ENCODE results near the gene TAAR8. TPM values are rescaled to one million over a fixed set of nuclear protein-coding genes. Genes with fewer than 3 reads are reported as not detected.
"Not testable (repeated sequence)": the region's sequence is repeated elsewhere in the genome, so short reads cannot be mapped to it uniquely, and the experiment has no call there.

TAAR8 gene
- total and polyA plus RNA-seq, 2 of the 13 experiments (the other 11 are each of a cell fraction or from before 2014, with no cell fraction given), result 0.07 TPM; not detected in 1

DNA sequence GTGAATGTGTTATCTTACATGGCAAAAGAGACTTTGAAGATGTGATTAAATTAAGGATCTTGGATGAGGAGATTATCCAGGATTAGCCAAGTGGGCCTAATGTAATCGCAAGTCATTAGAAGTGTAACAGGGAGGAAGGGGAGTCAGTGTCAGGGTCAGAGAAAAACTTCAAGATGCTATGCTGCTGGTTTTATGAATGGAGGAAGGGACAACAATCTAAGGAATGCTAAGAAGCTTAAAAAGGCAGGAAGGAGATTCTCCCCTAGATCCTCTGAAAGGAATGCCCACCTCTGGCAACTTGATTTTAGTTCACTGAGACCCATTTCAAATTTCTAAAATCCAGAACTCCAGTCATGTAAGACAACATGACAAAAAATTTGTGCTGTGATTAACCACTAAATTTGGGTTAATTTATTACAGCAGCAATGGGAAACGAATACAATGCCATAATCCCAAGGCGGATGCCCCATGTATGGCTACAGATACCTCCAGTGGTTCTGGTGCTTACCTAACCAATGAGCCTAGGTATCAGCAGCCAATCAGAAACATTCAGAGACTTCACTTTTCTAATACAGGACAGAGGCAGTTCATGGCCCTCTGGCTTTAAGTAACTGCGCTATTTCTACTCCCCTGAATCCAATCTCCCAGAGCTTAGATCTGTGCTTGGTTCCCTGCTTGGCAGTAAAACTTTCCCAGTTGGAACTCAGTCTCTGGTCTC lies 3.6 kb upstream of the TAAR8 start (continued):
- TF ChIP-seq, protein P1, sequence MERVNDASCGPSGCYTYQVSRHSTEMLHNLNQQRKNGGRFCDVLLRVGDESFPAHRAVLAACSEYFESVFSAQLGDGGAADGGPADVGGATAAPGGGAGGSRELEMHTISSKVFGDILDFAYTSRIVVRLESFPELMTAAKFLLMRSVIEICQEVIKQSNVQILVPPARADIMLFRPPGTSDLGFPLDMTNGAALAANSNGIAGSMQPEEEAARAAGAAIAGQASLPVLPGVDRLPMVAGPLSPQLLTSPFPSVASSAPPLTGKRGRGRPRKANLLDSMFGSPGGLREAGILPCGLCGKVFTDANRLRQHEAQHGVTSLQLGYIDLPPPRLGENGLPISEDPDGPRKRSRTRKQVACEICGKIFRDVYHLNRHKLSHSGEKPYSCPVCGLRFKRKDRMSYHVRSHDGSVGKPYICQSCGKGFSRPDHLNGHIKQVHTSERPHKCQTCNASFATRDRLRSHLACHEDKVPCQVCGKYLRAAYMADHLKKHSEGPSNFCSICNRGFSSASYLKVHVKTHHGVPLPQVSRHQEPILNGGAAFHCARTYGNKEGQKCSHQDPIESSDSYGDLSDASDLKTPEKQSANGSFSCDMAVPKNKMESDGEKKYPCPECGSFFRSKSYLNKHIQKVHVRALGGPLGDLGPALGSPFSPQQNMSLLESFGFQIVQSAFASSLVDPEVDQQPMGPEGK (CRISPR knock-in tag; IDR thresholded peaks at IDR 0.05), result no peak
- no peak for TF ChIP-seq ZNF234 (CRISPR knock-in tag; conservative IDR thresholded peaks at IDR 0.05)

DNA sequence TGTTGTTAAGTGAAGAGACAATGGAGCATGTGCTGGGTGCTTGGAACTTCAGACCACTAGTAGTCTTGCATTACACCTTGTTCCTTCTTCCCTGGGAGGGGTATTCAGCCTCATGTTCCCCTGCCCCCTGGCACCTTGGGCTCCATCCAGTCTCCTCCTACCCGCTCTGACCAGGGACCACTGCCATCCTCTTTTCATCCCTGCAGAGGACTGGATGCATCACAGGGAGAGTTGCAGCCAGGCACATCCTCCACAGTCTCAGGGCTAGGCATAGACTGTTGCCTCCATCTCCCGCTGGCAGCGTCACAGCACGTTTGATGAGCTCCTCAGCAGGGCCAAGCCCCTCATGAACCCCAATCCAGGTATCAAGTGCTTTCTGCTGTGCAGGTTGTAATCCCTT lies 1.3 kb upstream of the TAAR8 start:
- no peaks in the 10 kb centered on the region for H3K4me1 ChIP-seq (ENCODE audit: insufficient read depth, low read length)
- H3K27me3 ChIP-seq (ENCODE audit: control insufficient read depth in 1 of 2, insufficient read depth in 2 of 2, low read length in 2 of 2), result no peaks in the 10 kb centered on the region
- in situ Hi-C loops (cut with HindIII; ENCODE audit: extremely low pct_ligation_motif_present, low pct_unique_long_range_greater_than_20kb) (no loop called here), intact Hi-C loops (cut with micrococcal nuclease; ENCODE audit: unreplicated experiment) (no loop called here)
- H3K27ac ChIP-seq (ENCODE audit: extremely low read length, insufficient read depth, low read length), result no peak overlapping the region
- H3K9ac ChIP-seq (ENCODE audit: insufficient read depth, low read depth, low read length), result no peak overlapping the region
- H3K79me2 ChIP-seq (ENCODE audit: insufficient read depth, low read length), result no peaks in the 10 kb centered on the region
- H3K4me3 ChIP-seq (replicated peaks in 1 of 3; ENCODE audit: insufficient read depth in 1 of 3, low read depth in 2 of 3, low read length in 3 of 3), result no peak overlapping the region
- DNase-seq (ENCODE audit: low spot score), result no peak
- POLR2A ChIA-PET, result no interaction called here
- H3K9me3 ChIP-seq (ENCODE audit: low read length), result no peaks in the 10 kb centered on the region
- H4K20me1 ChIP-seq (ENCODE audit: insufficient read depth, low read length), result no peaks in the 10 kb centered on the region
- CTCF ChIA-PET (ENCODE audit: low intra/inter-chr PET ratio, low total read pairs), result no interaction called here
- H3K36me3 ChIP-seq (replicated peaks in 1 of 2; ENCODE audit: control insufficient read depth in 1 of 2, insufficient read depth in 2 of 2, low read length in 2 of 2), result no peaks in the 10 kb centered on the region
- ATAC-seq, result no peak
- no peak overlapping the region for H3K4me2 ChIP-seq (ENCODE audit: low read depth, low read length)
- TF ChIP-seq ZNF572 (CRISPR knock-in tag; IDR thresholded peaks at IDR 0.05) (no peak), REXO4 (CRISPR knock-in tag; IDR thresholded peaks at IDR 0.05; ENCODE audit: borderline replicate concordance) (no peak), PLRG1 (conservative IDR thresholded peaks at IDR 0.05) (no peak), SMARCE1 (IDR thresholded peaks at IDR 0.05; ENCODE audit: borderline replicate concordance) (no peak), TAF15 (IDR thresholded peaks at IDR 0.05; ENCODE audit: low read depth, low read length, poor library complexity, severe bottlenecking) (no peak), ZNF558 (CRISPR knock-in tag; IDR thresholded peaks at IDR 0.05; ENCODE audit: borderline replicate concordance) (no peak), IRX3 (CRISPR knock-in tag; IDR thresholded peaks at IDR 0.05; ENCODE audit: borderline replicate concordance, low read depth) (no peak), NBN (conservative IDR thresholded peaks at IDR 0.05) (no peak), ZNF337 (CRISPR knock-in tag; IDR thresholded peaks at IDR 0.05; ENCODE audit: borderline replicate concordance, low read depth) (no peak), REPIN1 (CRISPR knock-in tag; IDR thresholded peaks at IDR 0.05; ENCODE audit: borderline replicate concordance, low read depth) (no peak), ZNF451 (CRISPR knock-in tag; IDR thresholded peaks at IDR 0.05) (no peak), ARHGAP35 (CRISPR knock-in tag; IDR thresholded peaks at IDR 0.05; ENCODE audit: borderline replicate concordance) (no peak), TSC22D2 (CRISPR knock-in tag; IDR thresholded peaks at IDR 0.05; ENCODE audit: borderline replicate concordance) (no peak)
- FAIRE-seq, result no peak
- 15% methylated on average over 4 of the region's 4 CpGs for WGBS (ENCODE audit: low lambda C conversion rate)
- no peak overlapping the region for H2AFZ ChIP-seq (ENCODE audit: low read length)
- BruUV-seq (replicated peaks), result no TSS peak

DNA sequence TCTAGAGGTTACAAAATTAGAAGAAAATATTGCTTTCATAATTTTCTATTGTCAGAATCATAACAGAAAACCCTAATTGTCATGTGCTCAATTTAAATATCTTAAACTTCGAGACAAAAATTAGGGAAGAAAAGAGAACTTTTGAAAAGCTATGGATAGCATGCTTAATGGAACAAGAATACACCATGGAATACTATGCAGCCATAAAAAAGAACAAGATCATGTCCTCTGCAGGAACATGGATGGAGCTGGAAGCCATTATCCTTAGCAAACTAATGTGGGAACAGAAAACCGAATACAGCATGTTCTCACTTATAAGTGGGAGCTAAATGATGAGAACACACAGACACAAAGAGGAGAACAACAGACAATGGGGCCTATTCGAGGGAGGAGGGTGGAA lies 7.6 kb downstream of the TAAR8 start:
- H3K9ac ChIP-seq (ENCODE audit: insufficient read depth, low read depth, low read length); H3K79me2 ChIP-seq (ENCODE audit: insufficient read depth, low read length); H3K36me3 ChIP-seq (replicated peaks in 1 of 2; ENCODE audit: control insufficient read depth in 1 of 2, insufficient read depth in 2 of 2, low read length in 2 of 2); DNase-seq (ENCODE audit: low spot score); H2AFZ ChIP-seq (ENCODE audit: low read length); H3K4me1 ChIP-seq (ENCODE audit: insufficient read depth, low read length); H3K9me3 ChIP-seq (ENCODE audit: low read length); H3K4me3 ChIP-seq (replicated peaks in 1 of 3; ENCODE audit: insufficient read depth in 1 of 3, low read depth in 2 of 3, low read length in 3 of 3); ATAC-seq; POLR2A ChIA-PET; BruUV-seq (replicated peaks); CTCF ChIA-PET (ENCODE audit: low intra/inter-chr PET ratio, low total read pairs); FAIRE-seq; H3K27ac ChIP-seq (ENCODE audit: extremely low read length, insufficient read depth, low read length); in situ Hi-C loops (cut with HindIII; ENCODE audit: extremely low pct_ligation_motif_present, low pct_unique_long_range_greater_than_20kb); H3K4me2 ChIP-seq (ENCODE audit: low read depth, low read length); H4K20me1 ChIP-seq (ENCODE audit: insufficient read depth, low read length); H3K27me3 ChIP-seq (ENCODE audit: control insufficient read depth in 1 of 2, insufficient read depth in 2 of 2, low read length in 2 of 2); intact Hi-C loops (cut with micrococcal nuclease; ENCODE audit: unreplicated experiment): not testable (repeated sequence)
- 2% methylated on average over 3 of the region's 3 CpGs for WGBS (ENCODE audit: low lambda C conversion rate)

All from HepG2 (cell line).